Measurements from ENCODE around the gene BASP1.
"Not testable (repeated sequence)": the region's sequence is repeated elsewhere in the genome, so short reads cannot be mapped to it uniquely, and the experiment has no call there.

The BASP1 gene

GRCh38 chr5:17308326-17309065 is 91.1 kb downstream of the BASP1 start:
- Histone ChIP-seq H3K27ac (no peak overlapping the region), H3K36me3 (ENCODE audit: insufficient read depth, low read length) (no peaks in the 10 kb centered on the region), H3K9ac (ENCODE audit: insufficient read length) (no peak overlapping the region), H3K4me3 (no peak overlapping the region), H3K9me3 (ENCODE audit: low read depth, low read length) (no peaks in the 10 kb centered on the region)
- TF ChIP-seq POLR2AphosphoS5 (IDR thresholded peaks at IDR 0.05; ENCODE audit: borderline replicate concordance, low read depth, low read length) (no peak), EZH2 (IDR thresholded peaks at IDR 0.05) (no peak), FOXP2 (optimal IDR thresholded peaks at IDR 0.05; ENCODE audit: control extremely low read depth, extremely low read length, insufficient read depth) (no peak)
- DNase-seq (ENCODE audit: low read depth, low spot score) = no peak

GRCh38 chr5:17309462-17309861 is 92.0 kb downstream of the BASP1 start:
- Histone ChIP-seq H3K4me3 (no peak overlapping the region), H3K9ac (ENCODE audit: insufficient read length) (no peak overlapping the region), H3K36me3 (ENCODE audit: insufficient read depth, low read length) (no peaks in the 10 kb centered on the region), H3K9me3 (ENCODE audit: low read depth, low read length) (no peaks in the 10 kb centered on the region), H3K27ac (no peak overlapping the region)
- TF ChIP-seq FOXP2 (optimal IDR thresholded peaks at IDR 0.05; ENCODE audit: control extremely low read depth, extremely low read length, insufficient read depth) (no peak), POLR2AphosphoS5 (IDR thresholded peaks at IDR 0.05; ENCODE audit: borderline replicate concordance, low read depth, low read length) (no peak), EZH2 (IDR thresholded peaks at IDR 0.05) (no peak)
- DNase-seq (ENCODE audit: low read depth, low spot score) = no peak

GRCh38 chr5:17310502-17310901 is 93.1 kb downstream of the BASP1 start:
- H3K36me3 ChIP-seq (ENCODE audit: insufficient read depth, low read length); H3K9me3 ChIP-seq (ENCODE audit: low read depth, low read length); H3K27ac ChIP-seq; DNase-seq (ENCODE audit: low read depth, low spot score); H3K4me3 ChIP-seq; H3K9ac ChIP-seq (ENCODE audit: insufficient read length): not testable (repeated sequence)

GRCh38 chr5:17311811-17312210 is 94.4 kb downstream of the BASP1 start:
- not testable (repeated sequence) for H3K27ac ChIP-seq; H3K36me3 ChIP-seq (ENCODE audit: insufficient read depth, low read length); DNase-seq (ENCODE audit: low read depth, low spot score)

GRCh38 chr5:17312358-17312757 is 94.9 kb downstream of the BASP1 start:
- no peak overlapping the region for H3K9ac ChIP-seq (ENCODE audit: insufficient read length)
- H3K36me3 ChIP-seq (ENCODE audit: insufficient read depth, low read length) = no peaks in the 10 kb centered on the region
- DNase-seq (ENCODE audit: low read depth, low spot score) = no peak
- H3K4me3 ChIP-seq = no peak overlapping the region
- TF ChIP-seq EZH2 (IDR thresholded peaks at IDR 0.05) = no peak
- TF ChIP-seq FOXP2 (optimal IDR thresholded peaks at IDR 0.05; ENCODE audit: control extremely low read depth, extremely low read length, insufficient read depth) = no peak
- no peak for TF ChIP-seq POLR2AphosphoS5 (IDR thresholded peaks at IDR 0.05; ENCODE audit: borderline replicate concordance, low read depth, low read length)
- no peaks in the 10 kb centered on the region for H3K9me3 ChIP-seq (ENCODE audit: low read depth, low read length)
- H3K27ac ChIP-seq = no peak overlapping the region

More at GRCh38 chr5:17311811-17312210, 94.4 kb downstream of the BASP1 start:
- not testable (repeated sequence) for H3K4me3 ChIP-seq; H3K9me3 ChIP-seq (ENCODE audit: low read depth, low read length); H3K9ac ChIP-seq (ENCODE audit: insufficient read length)

- H3K27ac ChIP-seq = no peak overlapping the region
- no peak for DNase-seq (ENCODE audit: low read depth, low spot score)
- H3K9me3 ChIP-seq (ENCODE audit: low read depth, low read length) = no peaks in the 10 kb centered on the region
- no peak overlapping the region for H3K9ac ChIP-seq (ENCODE audit: insufficient read length)
- H3K36me3 ChIP-seq (ENCODE audit: insufficient read depth, low read length) = no peaks in the 10 kb centered on the region
- no peak overlapping the region for H3K4me3 ChIP-seq
- TF ChIP-seq FOXP2 (optimal IDR thresholded peaks at IDR 0.05; ENCODE audit: control extremely low read depth, extremely low read length, insufficient read depth) (no peak), EZH2 (IDR thresholded peaks at IDR 0.05) (no peak), POLR2AphosphoS5 (IDR thresholded peaks at IDR 0.05; ENCODE audit: borderline replicate concordance, low read depth, low read length) (no peak)
These were observed 97.6 kb downstream of the BASP1 start for GRCh38 chr5:17314907-17315471.

DNA sequence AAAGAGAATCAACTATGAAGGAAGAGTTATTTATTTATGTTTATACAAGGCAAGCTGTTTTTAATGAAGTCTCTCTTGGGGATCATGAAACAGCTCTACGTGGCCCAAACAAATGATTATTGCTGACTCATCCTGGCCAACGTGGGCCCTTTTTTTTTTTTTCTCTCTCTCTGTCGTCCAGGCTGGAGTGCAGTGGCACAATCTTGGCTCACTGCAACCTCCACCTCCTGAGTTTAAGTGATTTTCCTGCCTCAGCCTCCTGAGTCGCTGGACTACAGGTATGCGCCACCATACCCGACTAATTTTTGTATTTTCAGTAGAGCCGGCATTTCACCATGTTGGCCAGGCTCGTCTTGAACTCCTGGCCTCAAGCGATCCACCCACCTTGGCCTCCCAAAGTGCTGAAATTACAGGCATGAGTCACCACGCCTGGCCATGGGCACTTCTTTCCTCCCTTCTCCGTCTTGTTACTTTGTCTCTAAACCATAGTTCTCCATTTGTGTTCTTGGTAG is 98.3 kb downstream of the BASP1 start:
- H3K9ac ChIP-seq (ENCODE audit: insufficient read length) = no peak overlapping the region
- no peak overlapping the region for H3K27ac ChIP-seq
- no peak for DNase-seq (ENCODE audit: low read depth, low spot score)

DNA sequence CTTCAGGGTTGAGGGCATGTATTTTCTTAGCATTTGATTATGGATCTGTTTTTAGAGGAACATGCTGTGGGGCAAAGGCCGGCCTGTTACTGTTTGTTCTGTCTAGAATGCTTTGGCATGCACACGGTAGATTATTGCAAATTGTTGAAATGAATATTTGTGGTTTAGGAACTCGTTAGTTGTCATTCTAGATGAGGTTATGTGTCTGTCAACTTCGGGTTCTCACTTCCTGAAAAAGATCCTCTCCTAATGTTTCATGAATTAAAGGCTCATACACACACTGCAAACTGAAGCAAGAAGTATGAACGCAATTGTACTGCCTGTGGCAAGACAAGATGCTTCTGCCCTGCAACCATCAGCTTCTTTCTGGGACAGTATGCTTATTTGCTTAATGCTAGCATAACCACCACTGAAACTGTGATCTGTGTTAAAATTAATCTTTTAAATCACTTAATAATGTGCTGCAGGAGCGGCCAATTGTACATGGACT is 99.6 kb downstream of the BASP1 start:
- no peaks in the 10 kb centered on the region for H3K9me3 ChIP-seq (ENCODE audit: low read depth, low read length)
- H3K27ac ChIP-seq = peak overlapping the region; percentile 54
- H3K9ac ChIP-seq (ENCODE audit: insufficient read length) = no peak overlapping the region
- DNase-seq (ENCODE audit: low read depth, low spot score) = no peak
- TF ChIP-seq FOXP2 (optimal IDR thresholded peaks at IDR 0.05; ENCODE audit: control extremely low read depth, extremely low read length, insufficient read depth) (no peak), EZH2 (IDR thresholded peaks at IDR 0.05) (no peak), POLR2AphosphoS5 (IDR thresholded peaks at IDR 0.05; ENCODE audit: borderline replicate concordance, low read depth, low read length) (no peak; the same call in 1 of the 2 replicates)
- H3K4me3 ChIP-seq = peak overlapping the region; percentile 29
- no peaks in the 10 kb centered on the region for H3K36me3 ChIP-seq (ENCODE audit: insufficient read depth, low read length)

More for the DNA sequence above, 98.3 kb downstream of the BASP1 start:
- H3K36me3 ChIP-seq (ENCODE audit: insufficient read depth, low read length) = no peaks in the 10 kb centered on the region
- TF ChIP-seq FOXP2 (optimal IDR thresholded peaks at IDR 0.05; ENCODE audit: control extremely low read depth, extremely low read length, insufficient read depth) = no peak
- TF ChIP-seq POLR2AphosphoS5 (IDR thresholded peaks at IDR 0.05; ENCODE audit: borderline replicate concordance, low read depth, low read length) = no peak
- no peak for TF ChIP-seq EZH2 (IDR thresholded peaks at IDR 0.05)
- no peaks in the 10 kb centered on the region for H3K9me3 ChIP-seq (ENCODE audit: low read depth, low read length)
- no peak overlapping the region for H3K4me3 ChIP-seq
